A549 (cell line): Measurements from ENCODE around the gene MYO1E.

Experiments used
- BHLHE40 ChIP-seq: IDR thresholded peaks from 2 replicates; pipeline ENCODE4 v1.6.1; 2012; ENCODE audit warnings: low read depth, low read length, inconsistent platforms
- CHD2 ChIP-seq: fragments of 150-350 bp; IDR thresholded peaks from 2 replicates; pipeline ENCODE4 v1.6.1; 2014; ENCODE audit warnings: low read length; ENCODE audit not compliant: partially characterized antibody
- KDM1A ChIP-seq: fragments of 200-600 bp; sonication (generic); IDR thresholded peaks from 2 replicates; pipeline ENCODE4 v1.6.1; 2016; ENCODE audit warnings: low read depth, mild to moderate bottlenecking
- PHF8 ChIP-seq: fragments of 200-600 bp; sonication (generic); IDR thresholded peaks from 2 replicates; pipeline ENCODE4 v1.6.1; 2016; ENCODE audit warnings: low read depth, mild to moderate bottlenecking, antibody characterized with exemption, moderate library complexity, borderline replicate concordance
- POLR2A ChIP-seq: IDR thresholded peaks from 2 replicates; pipeline ENCODE4 v1.6.1; 2012; ENCODE audit warnings: mild to moderate bottlenecking, low read length
- RAD21 ChIP-seq, 2 experiments: fragments of >200 bp in 1 of 2; sonication (Bioruptor Twin) in 1 of 2; formaldehyde crosslinking in 1 of 2; IDR thresholded peaks in 1 of 2; conservative IDR thresholded peaks in 1 of 2; 2 replicates in 1 of 2; 3 replicates in 1 of 2; pipeline ENCODE4 v1.6.1; 2012 to 2018; ENCODE audit warnings: inconsistent platforms in 1 of 2
- RARB ChIP-seq: fragments of 250-450 bp; sonication (Bioruptor Pico); IDR thresholded peaks from 2 replicates; pipeline ENCODE4 v1.8.0; 2021; ENCODE audit warnings: mild to moderate bottlenecking, moderate library complexity
- RCOR1 ChIP-seq: fragments of 150-350 bp; IDR thresholded peaks from 2 replicates; pipeline ENCODE4 v1.6.1; 2014; ENCODE audit warnings: antibody characterized with exemption, low read length, low read depth
- RFX5 ChIP-seq: fragments of 450-650 bp; IDR thresholded peaks from 2 replicates; pipeline ENCODE4 v1.7.1; 2014; ENCODE audit warnings: antibody characterized with exemption, mild to moderate bottlenecking, moderate library complexity
- TF ChIP-seq, protein P1 (sequence below): fragments of >200 bp; sonication (Bioruptor Twin); formaldehyde crosslinking; IDR thresholded peaks from 3 replicates; pipeline ENCODE4 v1.5.1; 2016

DNA sequence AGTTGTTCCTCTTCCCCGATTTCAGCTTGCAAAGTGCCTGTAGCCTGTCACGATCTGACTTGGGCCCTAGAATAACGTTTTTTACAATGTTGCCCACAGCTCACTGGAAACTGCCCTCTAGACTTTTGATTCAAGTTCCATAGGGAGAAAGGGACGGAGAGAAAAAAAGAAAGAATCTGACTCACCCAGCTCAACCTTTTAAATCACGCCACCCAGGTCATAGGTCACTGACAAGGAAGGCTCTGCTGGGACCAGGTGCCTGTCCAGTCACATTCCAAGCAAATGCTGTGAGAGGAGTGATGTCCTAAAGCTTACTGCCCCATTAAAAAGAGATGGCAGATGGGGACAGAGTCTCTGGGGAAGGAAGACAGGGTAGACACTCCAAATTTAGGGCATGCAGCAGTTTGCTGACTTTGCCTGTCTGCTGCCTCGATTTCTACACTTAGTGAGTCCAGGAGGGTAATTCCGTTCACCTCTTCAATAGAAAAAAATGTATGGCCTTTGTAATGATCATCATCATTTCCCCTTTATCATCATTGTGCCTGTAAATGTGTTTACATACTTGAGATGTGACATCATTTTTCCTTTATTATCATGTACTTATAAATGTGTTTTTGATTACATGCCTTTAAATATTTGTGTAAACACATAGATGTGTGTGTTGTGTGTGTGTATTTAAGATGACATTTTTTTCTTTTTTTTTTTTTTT, 8.4 kb upstream of the MYO1E start:
- TF ChIP-seq KDM1A (no peak), RARB (CRISPR knock-in tag) (no peak), RAD21 (conservative IDR thresholded peaks at IDR 0.05 in 1 of 2, IDR thresholded peaks at IDR 0.05 in 1 of 2) (no peak), POLR2A (no peak), BHLHE40 (no peak), RCOR1 (no peak), CHD2 (no peak), RFX5 (no peak), PHF8 (no peak)
- TF ChIP-seq, protein P1, sequence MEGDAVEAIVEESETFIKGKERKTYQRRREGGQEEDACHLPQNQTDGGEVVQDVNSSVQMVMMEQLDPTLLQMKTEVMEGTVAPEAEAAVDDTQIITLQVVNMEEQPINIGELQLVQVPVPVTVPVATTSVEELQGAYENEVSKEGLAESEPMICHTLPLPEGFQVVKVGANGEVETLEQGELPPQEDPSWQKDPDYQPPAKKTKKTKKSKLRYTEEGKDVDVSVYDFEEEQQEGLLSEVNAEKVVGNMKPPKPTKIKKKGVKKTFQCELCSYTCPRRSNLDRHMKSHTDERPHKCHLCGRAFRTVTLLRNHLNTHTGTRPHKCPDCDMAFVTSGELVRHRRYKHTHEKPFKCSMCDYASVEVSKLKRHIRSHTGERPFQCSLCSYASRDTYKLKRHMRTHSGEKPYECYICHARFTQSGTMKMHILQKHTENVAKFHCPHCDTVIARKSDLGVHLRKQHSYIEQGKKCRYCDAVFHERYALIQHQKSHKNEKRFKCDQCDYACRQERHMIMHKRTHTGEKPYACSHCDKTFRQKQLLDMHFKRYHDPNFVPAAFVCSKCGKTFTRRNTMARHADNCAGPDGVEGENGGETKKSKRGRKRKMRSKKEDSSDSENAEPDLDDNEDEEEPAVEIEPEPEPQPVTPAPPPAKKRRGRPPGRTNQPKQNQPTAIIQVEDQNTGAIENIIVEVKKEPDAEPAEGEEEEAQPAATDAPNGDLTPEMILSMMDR = no peak
